Activated naive CD4-positive, alpha-beta T cell (primary cell): ENCODE data around the gene OR51E1.

Experiments used
- DNase-seq, 4 experiments: peaks; one replicate each; lab custom pipeline; 2025; lab: John Stamatoyannopoulos, UW

The OR51E1 gene

GRCh38 chr11:4643682-4644081, at the start of gene OR51E1:
Gene OR51E1, plus strand, starts transcription at chr11:4643982. Its CDS starts 8,545 bp downstream, at chr11:4652527.
- no peak for DNase-seq

- DNase-seq, result no peak
These were observed 38.7 kb upstream of the OR51E1 start for GRCh38 chr11:4605057-4605456.

GRCh38 chr11:4606231-4607015, 37.4 kb upstream of the OR51E1 start:
- no peak for DNase-seq

- DNase-seq, result no peak
These were observed 36.7 kb upstream of the OR51E1 start for GRCh38 chr11:4607096-4607495.

GRCh38 chr11:4607781-4608666, 35.8 kb upstream of the OR51E1 start, which contains the start of gene TRIM68:
Gene TRIM68, minus strand, starts transcription at chr11:4608231. Its CDS starts 2,727 bp downstream, at chr11:4605504.
- peak; percentile 83 to 90 (median 85) for DNase-seq

- no peak for DNase-seq
These were observed 33.4 kb upstream of the OR51E1 start for GRCh38 chr11:4610258-4610935.

- no peak for DNase-seq
These were observed 31.8 kb upstream of the OR51E1 start for GRCh38 chr11:4611986-4612385.

- no peak for DNase-seq
These were observed 27.8 kb upstream of the OR51E1 start for GRCh38 chr11:4615856-4616444.

- DNase-seq, result no peak
These were observed 24.3 kb upstream of the OR51E1 start for GRCh38 chr11:4619514-4619913.

GRCh38 chr11:4626207-4627099, 17.3 kb upstream of the OR51E1 start:
- no peak for DNase-seq

- no peak for DNase-seq
These were observed 7.6 kb upstream of the OR51E1 start for GRCh38 chr11:4636136-4636535.

- peak; percentile 18 to 55 (median 36) for DNase-seq
These were observed 6.7 kb upstream of the OR51E1 start, which contains the start of gene OR51D1 for GRCh38 chr11:4636962-4637661. Gene OR51D1, plus strand, starts transcription at chr11:4637477. Its CDS starts 2,314 bp downstream, at chr11:4639791.

- no peak for DNase-seq
These were observed 6.1 kb upstream of the OR51E1 start for GRCh38 chr11:4637662-4638047.

GRCh38 chr11:4639931-4640330, 3.9 kb upstream of the OR51E1 start:
- DNase-seq, result no peak

- no peak for DNase-seq
These were observed 2.3 kb upstream of the OR51E1 start for GRCh38 chr11:4641501-4641900.

GRCh38 chr11:4642043-4642442, 1.7 kb upstream of the OR51E1 start:
- no peak for DNase-seq

- no peak for DNase-seq
These were observed 706 bp upstream of the OR51E1 start for GRCh38 chr11:4643076-4643475.

- no peak for DNase-seq
These were observed 451 bp downstream of the OR51E1 start for GRCh38 chr11:4644233-4644632.

- DNase-seq, result no peak
These were observed 2.2 kb downstream of the OR51E1 start for GRCh38 chr11:4645974-4646373.

- no peak for DNase-seq
These were observed 4.0 kb downstream of the OR51E1 start for GRCh38 chr11:4647766-4648165.
